GM13976 (cell line): ENCODE data around the gene CKLF.
A peak's percentile ranks its signal among the peaks of the same experiment; 100 is the strongest.

Experiments
- DNase-seq: peaks from one replicate; pipeline ENCODE4 v3.0.0; 2012; ENCODE audit warnings: low spot score
- in situ Hi-C: fragments of 300-500 bp; cut with MboI; formaldehyde crosslinking; loops from one replicate; pipeline ENCODE4 v1.12.0; 2022; ENCODE audit warnings: low sequenced_read_pairs, mixed read lengths, inconsistent platforms; ENCODE audit not compliant: unreplicated experiment
- TF ChIP-seq, protein P1 (sequence below): IDR thresholded peaks from 2 replicates; pipeline ENCODE4 v1.5.1; 2012; ENCODE audit warnings: borderline replicate concordance, mild to moderate bottlenecking; ENCODE audit not compliant: insufficient read depth; ENCODE audit errors: extremely low read depth, missing control alignments, control extremely low read depth

The CKLF gene

DNA sequence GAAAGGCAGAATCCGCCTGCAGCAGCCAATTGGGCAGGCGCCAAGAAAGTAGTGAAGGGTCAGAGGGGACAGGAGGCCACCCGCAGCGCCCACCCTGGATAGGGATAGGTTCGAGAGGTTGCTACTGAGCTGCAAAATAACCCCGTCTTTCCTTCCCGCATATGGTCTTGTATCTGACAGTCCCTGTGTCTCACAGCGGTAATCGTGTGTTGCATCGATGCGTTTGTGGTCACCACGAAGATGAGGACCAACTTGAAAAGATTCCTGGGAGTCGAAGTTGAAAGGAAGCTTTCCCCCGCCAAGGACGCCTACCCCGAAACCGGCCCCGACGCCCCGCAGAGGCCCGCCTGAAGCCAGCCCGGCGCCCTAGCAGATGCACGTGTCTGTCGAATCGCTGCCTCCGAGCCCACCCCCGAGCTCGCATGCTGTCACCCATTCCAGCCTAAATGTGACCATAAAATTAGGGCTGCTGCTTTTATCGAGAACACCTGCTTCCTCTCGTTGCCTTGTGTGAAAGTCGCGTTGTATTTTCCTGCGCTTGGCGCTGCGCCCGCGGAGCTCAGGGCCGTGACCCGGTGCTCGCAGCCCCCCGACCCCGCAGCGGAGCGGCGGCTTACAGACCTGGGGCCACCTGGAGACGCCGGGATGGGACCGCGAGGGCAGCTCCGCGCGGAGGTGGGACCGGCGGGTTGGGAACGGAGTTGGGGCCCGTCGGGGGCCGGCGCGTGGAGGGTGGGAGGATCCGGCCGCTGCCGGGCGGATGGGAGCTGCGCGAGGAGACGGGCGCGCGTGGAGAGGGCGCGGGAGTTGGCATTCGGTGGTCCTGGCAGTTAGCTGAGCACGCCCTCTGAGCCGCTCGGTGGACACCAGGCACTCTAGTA is 26.5 kb downstream of the CKLF start, which contains the start of gene CMTM2:
Gene CMTM2, plus strand, starts transcription at position 813 of the 881 bp plus-strand sequence. CDS start 145 bp downstream, outside the sequence.
- peak; percentile 49 for DNase-seq
- TF ChIP-seq, protein P1, sequence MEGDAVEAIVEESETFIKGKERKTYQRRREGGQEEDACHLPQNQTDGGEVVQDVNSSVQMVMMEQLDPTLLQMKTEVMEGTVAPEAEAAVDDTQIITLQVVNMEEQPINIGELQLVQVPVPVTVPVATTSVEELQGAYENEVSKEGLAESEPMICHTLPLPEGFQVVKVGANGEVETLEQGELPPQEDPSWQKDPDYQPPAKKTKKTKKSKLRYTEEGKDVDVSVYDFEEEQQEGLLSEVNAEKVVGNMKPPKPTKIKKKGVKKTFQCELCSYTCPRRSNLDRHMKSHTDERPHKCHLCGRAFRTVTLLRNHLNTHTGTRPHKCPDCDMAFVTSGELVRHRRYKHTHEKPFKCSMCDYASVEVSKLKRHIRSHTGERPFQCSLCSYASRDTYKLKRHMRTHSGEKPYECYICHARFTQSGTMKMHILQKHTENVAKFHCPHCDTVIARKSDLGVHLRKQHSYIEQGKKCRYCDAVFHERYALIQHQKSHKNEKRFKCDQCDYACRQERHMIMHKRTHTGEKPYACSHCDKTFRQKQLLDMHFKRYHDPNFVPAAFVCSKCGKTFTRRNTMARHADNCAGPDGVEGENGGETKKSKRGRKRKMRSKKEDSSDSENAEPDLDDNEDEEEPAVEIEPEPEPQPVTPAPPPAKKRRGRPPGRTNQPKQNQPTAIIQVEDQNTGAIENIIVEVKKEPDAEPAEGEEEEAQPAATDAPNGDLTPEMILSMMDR: no peak
- in situ Hi-C loops: no loop called here

DNA sequence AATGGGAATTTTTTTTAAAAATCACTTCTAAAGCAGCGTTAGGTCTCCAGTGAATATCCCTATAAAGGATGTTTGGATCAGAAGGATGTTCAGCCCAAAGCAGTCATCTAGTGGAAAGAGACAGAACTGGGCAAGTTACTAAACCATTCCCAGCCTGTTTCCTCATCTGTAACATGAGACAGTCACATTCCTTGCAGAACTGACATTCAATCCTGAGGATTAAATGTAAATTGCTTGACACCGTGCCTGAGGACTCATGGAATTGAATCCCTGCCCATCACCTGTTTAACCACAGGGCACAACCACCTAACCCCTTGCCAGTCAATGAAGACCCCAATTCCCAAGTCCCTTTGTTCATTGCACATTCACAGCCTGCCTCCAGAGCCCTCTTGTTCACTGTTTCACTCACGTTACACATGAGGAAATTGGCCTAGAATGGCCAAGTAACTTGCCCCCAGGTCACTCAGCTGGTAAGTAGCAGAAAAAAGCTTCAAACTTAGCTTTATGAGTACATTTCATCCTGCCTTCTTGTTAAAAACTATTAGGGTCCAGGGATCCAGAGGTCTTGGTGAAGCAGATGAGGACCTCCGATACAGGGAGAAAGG is 28.3 kb downstream of the CKLF start:
- TF ChIP-seq, protein P1: no peak
- DNase-seq: no peak
- in situ Hi-C loops: loop anchor here (10.0 kb wide), 1 partner anchor 166 kb away; no protein-coding TSS in a partner anchor

DNA sequence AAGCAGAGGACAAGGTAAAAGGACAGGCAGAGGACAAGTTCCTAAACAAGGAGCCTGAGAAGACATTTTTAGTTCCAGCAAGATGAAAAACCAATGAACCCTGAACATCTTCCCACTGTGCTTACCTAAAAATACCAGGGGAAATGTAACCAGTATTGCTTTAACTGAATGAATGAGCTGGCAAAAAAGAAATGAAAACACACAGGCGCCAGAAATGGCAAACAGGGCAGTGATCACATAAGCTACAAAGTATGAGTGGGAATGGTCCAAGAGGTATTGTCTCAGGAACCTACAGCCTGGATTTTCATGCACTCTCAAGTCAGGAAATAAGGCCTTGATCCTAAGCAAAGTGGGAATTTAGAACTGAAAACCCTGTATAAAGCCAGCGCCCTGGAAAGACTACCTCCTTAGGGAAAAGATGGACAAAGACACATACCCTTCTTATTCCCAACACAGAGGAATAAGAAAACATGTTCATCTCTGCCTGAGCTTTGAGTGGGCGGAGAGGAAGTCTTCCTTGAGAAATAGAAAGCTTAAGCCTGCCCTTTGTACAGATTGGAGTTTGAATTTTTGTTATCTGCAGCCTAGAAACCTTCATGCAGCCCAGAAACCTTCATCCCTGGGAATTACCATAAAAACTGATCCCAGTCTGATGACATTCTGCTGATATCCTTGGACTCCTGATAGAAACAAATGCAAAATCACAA is 29.0 kb downstream of the CKLF start:
- no peak for DNase-seq
- in situ Hi-C loops: loop anchor here (10.0 kb wide), 1 partner anchor 167 kb away; no protein-coding TSS in a partner anchor
- TF ChIP-seq, protein P1: no peak

DNA sequence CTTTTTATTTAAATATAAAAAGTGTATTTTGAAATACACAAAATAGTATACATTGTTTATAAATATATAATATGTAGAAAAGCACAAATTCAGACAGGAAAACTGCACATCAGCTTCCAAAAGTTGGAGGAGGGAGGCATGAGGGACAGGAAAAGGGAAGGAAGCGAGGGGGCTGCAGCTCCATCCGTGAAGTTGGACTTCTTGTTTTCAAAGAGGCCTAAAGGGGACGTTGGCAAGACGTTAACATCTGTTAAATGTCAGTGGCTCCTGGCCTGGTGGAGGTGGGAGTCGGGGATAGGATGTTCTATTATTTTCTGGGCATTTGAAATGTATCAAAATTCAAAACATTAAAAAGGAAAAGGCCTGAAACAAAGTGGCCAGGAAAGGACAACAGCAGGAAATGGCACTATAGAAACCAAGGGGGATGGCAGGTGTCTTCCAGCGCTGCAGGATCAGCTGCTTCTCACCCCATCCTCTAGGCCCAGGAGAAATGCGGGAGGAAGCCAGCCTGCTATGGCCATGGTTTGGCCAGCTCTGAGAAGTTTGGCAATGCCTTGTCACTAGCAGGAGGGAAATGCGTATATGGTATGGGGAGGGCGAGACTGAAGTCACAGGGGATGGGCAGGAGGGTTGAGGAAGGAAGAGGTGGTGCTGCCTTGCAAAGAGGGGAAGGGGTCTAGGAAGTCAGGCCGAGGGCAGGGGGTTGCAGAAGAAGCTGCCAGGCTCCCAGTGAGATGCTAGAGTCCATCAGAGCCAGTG is 33.3 kb downstream of the CKLF start:
- TF ChIP-seq, protein P1: no peak
- in situ Hi-C loops: loop anchor here (10.0 kb wide), 1 partner anchor 171 kb away; no protein-coding TSS in a partner anchor
- DNase-seq: no peak

DNA sequence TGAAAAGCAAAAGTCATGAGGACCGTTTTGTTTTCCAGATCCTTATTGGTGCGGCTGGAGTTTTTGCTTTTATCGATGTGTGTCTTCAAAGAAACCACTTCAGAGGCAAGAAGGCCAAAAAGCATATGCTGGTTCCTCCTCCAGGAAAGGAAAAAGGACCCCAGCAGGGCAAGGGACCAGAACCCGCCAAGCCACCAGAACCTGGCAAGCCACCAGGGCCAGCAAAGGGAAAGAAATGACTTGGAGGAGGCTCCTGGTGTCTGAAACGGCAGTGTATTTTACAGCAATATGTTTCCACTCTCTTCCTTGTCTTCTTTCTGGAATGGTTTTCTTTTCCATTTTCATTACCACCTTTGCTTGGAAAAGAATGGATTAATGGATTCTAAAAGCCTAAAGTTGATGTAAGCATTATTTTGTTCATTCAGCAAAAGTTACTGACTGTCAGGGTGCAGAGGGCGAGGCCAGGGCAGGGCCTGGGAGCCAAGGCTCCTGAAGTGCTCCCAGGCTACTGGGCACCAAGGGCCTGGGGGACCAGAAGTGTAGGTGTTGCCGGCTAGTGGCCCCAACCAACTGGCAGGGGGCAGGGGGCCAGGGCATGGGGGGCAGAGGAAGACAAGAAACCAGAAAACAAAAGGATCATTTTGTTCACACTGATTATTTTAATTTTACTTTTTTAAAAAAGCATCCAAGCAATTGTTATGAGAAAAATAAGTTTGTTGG is 35.7 kb downstream of the CKLF start:
- TF ChIP-seq, protein P1: no peak
- DNase-seq: no peak
- in situ Hi-C loops: loop anchor here (10.0 kb wide), 1 partner anchor 173 kb away; no protein-coding TSS in a partner anchor
